ENCODE results near the gene ZNF79.

Gene ZNF79

DNA sequence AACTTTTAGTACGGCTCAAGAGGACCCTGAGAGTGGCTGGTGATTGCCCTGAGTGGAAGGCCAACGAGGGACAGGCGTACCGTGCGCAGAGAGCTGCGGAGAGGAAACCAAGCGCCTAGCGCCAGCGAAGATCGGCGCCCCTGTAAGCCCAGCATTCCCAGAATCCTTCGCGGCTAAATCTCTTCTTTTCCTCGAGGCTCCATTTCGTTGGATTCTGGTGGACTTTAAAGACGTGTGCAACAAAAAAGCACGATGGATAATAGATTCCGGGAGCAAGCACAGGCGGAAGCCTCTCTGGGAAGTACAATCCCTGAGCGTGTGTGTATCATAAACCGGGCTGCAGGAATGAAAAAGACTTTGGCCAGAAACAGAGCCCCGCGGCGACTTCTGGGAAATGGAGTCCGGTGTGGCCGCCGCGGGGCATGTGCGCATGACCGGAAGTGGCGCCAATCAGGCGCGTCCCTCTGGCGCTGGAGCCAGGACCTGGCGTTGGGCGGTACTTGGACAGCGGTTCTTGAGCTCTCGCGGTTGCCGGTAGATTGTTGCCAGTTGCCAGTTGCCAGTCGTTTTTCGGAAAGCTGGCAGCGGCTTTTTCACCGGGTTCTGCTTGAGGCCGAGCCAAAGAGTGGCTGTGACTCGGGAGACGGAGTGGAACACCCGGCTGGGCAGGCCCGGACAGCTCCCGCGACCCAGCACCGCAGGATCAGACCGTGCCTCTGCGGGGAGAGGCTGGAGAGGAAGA is at the start of gene ZNF79:
TSS of gene ZNF79 (plus strand) at position 449 of the 742 bp plus-strand sequence. CDS start 406 bp downstream, outside the sequence.
- DNase-seq = peak; percentile 98

DNA sequence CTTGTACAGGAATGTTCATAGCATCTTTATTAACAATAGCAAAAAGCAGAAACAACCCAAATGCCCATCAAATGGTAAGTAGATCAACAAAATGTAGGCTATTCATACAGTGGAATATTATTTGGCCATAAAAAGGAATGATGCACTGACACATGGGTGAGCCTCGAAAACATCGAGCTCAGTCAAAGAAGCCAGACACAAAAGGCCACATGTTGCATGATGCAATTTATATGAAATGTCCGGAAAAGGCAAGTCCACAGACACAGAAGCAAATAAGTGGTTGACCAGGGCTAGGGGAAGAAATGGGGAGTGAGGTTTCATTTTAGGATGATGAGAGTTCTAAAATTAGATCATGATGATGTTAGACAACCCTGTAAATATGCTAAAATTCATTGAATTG is 43.7 kb upstream of the ZNF79 start:
- DNase-seq = no peak

DNA sequence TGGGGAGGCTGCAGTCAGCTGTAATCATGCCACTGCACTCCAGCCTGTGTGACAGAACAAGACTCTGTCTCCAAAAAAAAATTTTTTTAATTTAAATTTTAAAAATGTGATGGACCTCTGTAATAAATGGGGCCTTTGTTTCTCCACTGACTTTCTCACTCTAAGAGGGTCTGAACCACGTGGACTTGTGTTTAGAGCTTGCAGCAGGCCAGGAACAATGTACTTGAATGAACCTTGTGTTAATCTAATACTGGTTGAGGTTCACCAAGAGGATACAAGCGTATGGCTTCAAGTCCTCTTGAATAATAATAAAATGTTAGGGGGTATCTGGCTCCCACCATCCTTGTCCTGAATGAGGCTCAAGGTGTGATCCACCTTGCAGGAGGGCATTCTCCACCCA is 41.6 kb upstream of the ZNF79 start:
- DNase-seq = no peak

DNA sequence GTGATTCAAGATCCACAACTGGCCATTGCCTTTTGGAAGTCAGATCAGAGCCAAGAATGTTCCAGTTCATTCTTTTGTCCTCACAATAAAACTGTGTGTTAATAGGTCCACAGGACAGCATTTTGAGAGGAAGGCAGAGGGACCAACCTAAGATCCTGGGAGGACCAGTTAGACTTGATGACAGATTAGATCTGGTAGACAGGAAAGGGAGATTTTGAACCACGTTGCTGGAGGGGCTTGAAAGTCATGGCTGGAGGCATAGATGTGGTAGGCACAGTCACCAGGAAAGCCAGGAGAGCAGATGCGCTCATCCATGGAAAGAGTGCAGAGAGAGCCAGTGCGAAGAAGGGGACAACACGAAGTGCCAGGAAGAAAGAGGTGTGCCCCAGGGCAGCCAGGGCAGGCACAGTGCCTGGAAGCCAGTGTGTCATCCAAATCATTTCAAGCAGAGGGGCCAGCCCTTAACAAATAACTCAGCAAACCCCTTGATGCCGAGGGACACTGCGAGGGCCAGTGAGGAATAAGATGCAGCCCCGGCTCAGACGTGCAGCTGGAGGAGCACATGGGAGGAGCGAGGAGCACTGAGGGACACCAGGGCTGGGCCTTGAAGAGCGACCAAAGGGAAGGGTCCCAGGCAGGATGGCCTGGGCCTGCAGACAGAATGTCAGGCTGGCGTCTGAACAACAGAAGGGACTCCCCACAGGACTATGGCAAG is 40.0 kb upstream of the ZNF79 start:
- DNase-seq = no peak

DNA sequence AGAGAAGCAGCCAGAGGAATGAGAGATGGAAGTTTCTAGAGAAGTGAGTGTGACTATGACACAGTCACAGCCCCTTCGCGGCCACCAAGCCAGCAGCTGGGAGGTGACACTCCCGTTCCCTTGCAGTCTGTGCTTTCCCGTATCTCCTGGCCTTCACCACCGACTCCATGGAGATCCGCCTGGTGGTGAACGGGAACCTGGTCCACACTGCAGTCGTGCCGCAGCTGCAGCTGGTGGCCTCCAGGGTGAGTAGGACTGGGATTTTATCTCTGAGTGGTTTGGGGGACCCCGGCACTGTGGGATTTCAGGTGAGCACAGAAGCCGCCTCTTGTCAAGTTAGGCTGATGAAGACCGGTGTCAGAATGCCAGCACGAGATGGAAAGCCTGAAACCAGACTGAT is 39.3 kb upstream of the ZNF79 start:
- no peak for DNase-seq

DNA sequence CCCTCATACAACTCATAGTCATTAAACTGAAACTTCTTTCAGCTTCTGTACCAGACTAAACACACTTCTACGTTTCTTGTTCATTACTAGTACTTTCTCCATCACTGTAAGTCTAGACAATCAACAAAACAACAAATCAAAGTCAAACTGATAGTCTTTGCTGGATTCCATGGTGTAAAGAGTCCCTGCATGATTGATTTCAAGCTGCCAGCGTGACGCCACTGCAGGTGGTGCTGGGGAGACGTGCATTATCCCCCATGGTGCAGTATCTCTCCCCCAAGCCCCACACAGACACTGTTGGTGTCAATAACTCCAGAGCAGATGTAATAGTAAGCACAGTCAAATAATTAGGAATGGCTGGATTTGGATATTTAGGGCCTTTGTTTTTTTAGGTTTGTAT is 37.9 kb upstream of the ZNF79 start:
- DNase-seq = no peak

DNA sequence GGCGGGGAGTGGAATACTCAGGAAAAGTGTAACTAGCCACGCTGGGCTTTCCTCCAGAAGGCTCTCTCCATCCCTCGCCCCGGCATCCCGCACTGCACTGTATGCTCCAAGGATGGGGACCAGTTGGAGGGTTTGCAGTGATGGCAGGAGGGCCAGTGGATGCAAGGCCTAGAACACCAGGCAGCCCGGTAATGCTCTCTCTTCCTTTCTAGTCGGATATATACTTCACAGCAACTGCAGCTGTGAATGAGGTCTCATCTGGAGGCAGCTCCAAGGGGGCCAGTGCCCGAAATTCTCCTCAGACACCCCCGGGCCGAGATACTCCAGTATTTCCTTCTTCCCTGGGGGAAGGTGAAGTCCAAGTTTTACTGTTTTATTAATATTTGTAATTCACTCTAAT is 37.2 kb upstream of the ZNF79 start:
- no peak for DNase-seq

DNA sequence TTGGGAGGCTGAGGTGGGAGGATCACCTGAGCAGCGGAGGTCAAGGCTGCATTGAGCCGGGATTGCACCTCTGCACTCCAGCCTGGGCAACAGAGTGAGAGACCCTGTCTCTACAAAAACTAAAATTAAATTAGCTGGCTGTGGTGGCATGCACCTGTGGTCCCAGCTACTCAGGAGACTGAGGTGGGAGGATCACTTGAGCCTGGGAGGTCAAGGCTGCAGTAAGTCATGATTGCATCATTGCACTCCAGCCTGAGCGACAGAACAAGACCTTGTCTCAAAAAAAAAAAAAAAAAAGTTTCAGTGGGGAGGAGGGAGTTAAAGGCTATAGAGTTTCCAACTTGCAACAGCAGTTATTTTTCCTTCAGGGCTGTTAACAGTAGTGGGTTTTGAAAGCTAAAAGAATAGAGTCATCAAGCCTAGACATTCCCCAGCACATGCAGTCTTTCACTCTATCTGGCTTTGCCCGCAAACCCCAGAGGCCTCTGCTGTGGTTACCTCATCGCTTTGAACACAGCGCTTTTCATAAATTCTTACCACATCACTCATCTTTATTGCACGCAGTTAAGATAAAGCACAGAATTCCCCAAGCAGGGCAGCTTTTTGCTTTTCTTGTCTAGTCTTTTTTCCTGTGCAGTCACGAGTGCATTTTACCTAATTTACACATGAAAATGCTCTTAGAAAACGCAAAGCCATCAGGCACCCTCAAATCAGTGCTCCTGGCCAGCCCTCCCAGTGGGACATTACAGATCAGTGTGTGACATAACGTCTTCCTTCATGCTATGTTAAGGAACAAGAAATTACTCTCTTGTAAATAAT is 35.9 kb upstream of the ZNF79 start:
- peak; percentile 74 for DNase-seq

DNA sequence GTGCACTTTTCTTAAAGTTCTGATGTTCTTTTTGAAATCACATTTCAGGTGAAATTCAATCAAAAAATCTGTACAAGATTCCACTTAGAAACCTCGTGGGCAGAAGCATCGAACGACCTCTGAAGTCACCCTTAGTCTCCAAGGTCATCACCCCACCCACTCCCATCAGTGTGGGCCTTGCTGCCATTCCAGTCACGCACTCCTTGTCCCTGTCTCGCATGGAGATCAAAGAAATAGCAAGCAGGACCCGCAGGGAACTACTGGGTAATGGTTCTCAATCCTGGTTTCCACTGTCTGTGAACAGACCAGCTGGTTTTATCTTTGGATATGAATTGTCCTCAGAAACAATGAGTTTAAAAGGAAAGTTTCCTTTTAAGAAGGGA is 35.3 kb upstream of the ZNF79 start:
- DNase-seq = peak; percentile 16

DNA sequence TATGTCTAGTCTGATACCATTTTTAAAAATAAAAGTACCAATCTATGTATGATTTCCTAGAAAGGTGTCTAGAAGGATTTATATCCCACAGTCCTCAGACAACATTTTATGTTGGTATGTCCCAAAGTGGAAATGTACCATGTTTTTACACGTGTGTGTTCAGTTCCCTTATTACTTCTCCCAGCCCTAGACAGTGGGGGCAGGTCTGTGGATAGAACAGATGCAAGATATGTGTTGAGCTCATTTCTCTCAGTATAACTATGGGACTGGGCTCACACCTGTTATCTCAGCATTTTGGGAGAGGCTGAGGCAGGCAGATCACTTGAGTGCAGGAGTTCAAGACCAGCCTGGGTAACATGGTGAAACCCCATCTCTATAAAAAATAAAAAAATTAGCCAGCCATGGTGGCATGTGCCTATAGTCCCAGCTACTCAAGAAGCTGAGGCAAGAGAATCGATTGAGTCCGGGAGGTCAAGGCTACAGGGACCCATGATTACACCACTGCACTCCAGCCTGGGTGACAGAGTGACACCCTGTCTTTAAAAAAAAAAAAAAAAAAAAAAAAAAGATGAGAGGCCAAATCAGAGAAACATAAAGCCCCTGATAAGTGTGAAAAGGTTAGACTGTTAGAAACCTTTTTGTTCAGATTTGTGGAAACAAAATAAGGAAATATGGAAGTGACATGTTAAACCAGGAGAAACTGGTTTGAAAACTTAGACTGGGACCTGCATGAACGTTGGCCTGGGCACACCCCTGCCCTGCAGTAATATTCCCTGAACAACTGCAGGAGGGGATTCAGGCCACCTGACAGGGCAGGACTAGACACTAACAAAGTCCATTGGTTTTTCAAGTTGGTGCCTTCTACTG is 34.6 kb upstream of the ZNF79 start:
- DNase-seq = no peak

DNA sequence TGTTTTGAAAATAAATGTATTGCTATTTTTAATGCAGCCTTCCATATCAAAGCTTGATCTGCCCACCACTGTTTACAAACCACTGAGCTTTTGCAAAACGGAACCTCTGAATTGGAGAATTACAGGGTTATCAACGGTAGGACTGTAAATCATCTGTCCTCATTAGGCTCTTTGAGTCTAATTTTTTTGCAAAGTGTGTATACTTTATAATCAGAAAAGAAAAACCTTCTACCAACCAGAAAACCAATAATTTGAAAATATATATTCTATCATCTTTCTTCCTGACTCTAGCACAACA is 34.0 kb upstream of the ZNF79 start:
- no peak for DNase-seq

DNA sequence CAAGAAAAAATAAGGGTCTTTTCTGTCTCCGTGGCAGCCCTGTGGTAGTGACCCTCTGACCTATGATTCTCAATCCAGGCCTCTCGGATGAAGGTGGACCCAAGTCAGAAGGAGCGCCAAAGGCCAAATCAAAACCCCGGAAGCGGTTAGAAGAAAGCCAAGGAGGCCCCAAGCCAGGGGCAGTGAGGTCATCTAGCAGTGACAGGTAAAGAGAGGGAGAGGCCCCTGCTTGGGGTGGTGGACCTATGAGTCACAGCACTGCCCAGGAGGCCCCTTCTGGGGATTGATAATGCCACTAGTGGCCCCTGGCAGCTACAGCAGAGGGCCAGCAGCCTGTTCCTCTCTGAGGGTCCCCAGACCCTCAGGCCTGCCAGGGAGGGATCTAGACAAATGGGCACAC is 33.6 kb upstream of the ZNF79 start:
- no peak for DNase-seq

DNA sequence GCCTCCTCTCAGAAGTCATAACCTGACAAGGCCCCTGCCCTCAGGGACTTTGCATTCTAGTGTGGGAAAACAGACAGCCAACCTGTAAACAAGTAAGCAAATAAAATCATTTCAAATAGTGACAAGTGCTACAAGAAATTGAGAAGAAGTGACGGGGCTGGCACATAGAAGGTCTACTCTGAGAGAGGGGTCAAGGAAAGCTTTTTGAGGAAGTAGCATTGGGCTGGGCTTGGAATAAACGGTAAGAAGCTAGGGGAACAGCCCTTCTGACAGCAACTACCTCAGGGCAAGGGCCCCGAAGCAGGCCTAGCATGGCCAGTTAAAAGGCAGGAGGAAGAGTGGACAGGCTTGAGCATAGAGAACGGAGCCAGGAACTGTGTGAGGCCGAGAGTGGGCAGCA is 32.0 kb upstream of the ZNF79 start:
- no peak for DNase-seq

DNA sequence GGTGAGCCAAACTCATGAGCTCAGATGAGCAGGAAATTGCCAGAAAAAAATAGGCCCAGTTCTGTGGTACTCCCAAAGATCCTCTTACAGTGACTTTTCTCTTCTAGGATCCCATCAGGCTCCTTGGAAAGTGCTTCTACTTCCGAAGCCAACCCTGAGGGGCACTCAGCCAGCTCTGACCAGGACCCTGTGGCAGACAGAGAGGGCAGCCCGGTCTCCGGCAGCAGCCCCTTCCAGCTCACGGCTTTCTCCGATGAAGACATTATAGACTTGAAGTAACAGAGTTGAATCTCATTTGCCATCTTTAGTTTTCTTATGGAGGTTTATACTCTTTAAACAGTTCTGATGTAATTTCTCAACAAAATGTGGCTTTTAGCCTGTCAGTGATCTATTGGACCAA is 31.2 kb upstream of the ZNF79 start:
- DNase-seq = no peak

DNA sequence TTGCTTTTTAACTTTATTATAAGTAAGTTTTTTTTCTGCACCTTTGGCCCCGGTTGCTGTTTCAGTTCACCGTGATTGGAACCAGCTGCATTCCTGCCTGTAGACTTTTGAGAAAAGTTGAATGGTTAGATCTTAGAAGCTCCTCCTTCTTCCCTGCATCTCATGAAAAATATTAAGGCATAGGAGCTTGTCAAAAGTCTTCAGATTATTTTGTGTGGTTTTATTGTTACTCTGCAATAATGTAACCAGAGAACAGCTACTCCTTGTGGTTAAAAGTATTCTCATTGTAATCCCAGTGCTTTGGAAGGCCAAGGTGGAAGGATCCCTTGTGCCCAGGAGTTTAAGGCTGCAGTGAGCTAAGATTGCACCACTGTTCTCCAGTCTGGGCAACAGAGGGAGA is 30.5 kb upstream of the ZNF79 start:
- no peak for DNase-seq

DNA sequence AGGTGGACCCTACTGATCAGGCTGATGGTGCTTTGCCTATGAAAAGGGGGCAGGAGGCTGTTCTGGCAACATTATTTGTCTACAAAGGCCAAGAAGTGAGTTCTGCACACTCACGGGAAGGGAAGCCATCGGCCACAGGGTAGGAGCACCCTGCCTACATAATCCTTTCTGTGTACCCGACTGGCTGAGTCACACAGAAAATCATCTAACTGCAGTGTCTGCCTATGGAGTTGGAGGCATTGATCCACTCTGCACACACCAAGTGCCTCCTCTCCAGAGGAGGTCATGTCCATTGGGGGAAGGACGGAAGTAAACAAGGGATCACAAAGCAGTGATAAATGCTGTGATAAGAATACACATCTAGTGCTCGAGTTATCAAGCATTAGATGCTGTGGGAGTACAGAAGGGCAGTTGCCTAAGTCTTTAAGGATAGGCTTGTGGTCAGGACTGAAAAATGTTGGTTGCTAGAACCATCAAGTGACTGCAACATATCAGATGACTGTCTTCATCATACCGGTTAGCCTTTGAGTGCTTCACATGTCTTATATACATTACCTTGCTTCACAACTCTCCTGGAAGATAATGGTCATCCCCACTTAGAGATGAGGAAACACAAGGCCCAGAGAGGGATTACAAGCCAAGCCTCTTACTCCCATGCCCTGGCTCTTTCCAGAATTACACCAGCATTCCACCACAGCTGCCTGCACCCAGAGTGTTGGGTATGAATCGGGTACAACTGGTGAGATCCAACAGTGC is 28.5 kb upstream of the ZNF79 start:
- DNase-seq = no peak

DNA sequence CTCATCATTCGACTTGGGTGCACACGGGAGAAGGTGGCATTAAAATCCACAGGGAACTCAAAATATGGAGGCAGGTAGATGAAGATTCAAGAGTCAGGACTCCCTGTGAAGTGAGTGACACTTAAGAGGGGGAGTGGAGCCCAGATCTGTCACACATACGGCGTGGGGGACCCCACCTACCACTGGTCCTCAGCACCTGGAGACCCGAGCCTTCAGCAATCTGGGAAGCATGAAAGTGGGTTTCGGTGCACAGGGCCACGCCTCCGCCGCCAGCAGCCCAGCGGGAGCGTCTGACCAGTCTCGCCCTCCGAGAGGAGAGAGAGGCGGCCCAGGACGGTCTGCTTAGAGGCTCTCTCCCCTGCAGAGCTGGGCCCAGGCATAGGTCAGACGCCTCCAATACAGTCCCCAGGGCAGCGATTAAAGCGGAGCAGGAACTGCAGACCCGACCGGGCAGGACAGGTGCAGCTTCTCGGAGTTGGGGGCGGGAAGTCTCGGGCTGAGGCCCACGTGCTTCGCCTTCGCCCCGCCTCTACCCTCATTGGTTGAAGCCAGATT is 27.9 kb upstream of the ZNF79 start:
- DNase-seq = no peak

DNA sequence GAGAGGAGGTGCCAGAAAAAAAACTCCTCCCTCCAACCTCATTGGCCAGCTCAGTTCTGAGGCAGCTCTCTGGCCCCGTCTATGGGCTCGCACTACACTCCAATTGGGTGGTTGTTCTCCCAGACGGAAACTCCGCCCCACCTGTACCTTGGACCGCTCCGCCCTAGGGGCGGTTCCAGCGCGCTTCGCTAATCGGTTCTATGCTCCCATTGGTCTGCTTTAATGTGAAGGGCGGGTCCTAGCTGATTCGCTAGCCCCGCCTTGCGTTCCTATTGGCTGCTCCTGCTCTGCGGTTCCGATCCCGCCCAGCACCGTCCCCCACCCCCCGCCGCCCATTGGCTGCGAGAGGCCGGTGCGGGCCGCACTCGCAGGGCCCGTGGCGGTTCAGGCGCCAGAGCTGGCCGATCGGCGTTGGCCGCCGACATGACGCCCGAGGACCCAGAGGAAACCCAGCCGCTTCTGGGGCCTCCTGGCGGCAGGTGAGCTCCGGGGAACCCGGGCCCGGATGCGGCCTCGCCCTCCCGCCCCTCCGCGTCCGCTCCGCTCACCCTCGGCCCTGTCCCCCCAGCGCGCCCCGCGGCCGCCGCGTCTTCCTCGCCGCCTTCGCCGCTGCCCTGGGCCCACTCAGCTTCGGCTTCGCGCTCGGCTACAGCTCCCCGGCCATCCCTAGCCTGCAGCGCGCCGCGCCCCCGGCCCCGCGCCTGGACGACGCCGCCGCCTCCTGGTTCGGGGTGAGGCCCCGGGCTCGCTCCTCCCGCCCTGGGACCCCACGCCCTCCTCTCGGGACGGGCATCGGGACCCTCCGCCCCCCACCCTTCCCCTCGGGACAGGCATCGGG is 27.2 kb upstream of the ZNF79 start, which contains the start of gene SLC2A8:
TSS of gene SLC2A8 (plus strand) at position 362 of the 838 bp plus-strand sequence. CDS start at position 424, 62 bp downstream.
- DNase-seq = peak; percentile 100

DNA sequence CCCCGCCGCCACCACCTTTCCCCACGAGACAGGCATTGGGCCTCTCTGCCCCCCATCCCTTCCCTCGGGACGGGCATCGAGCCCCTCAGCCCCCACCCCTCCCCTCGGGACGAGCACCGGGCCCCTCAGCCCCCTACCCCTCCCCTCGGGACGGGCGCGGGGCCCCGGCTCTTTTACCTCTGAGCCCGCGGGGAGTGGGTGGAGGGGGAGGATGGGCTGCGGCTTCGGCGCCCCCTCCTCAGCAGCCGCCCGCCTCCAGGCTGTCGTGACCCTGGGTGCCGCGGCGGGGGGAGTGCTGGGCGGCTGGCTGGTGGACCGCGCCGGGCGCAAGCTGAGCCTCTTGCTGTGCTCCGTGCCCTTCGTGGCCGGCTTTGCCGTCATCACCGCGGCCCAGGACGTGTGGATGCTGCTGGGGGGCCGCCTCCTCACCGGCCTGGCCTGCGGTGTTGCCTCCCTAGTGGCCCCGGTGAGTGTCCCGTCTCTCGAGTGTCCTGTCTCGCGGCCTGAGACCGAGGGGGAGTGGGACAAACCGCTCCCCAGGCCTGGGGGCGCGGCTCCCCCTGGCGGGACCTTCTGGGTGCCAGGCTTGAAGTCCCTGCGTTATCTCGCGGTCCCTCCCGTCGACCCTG is 26.4 kb upstream of the ZNF79 start:
- DNase-seq = peak; percentile 66

DNA sequence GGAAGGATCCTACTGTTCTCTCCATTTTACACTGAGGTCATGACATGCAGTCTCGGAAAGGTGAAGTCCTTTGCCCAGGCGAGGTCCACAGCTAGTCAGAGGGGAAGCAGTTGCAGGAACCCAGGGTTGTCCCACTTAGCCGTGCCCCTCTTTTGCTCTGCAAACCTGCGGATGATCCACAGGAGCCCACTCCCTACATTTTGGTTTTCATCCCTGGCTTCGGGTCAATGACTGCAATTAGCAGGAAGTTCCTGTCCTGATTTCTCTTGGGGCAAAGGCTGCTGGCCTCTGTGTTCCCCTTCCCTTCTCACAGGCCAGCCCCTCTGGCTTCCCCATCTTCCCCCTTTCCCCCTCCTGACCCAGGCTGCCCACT is 25.9 kb upstream of the ZNF79 start:
- no peak for DNase-seq
